Measurements from ENCODE around the gene KRT7. TPM values are rescaled to one million over a fixed set of nuclear protein-coding genes. Genes with fewer than 3 reads are reported as not detected.

The KRT7 gene
- total RNA-seq, 1 experiment from 2014 or later: 13.9 TPM

- no peak for DNase-seq
- ChIA-PET POLR2A (interaction anchor here (1.0 kb wide), 1 partner anchor 12 kb away, joined by 3 read pairs; no protein-coding TSS in a partner anchor), CTCF (no interaction called here)
- H3K9me3 Mint-ChIP-seq (ENCODE audit: unreplicated experiment): peaks cover 10% of the 10 kb centered on the region
- Histone ChIP-seq H3K4me3 (ENCODE audit: low read depth, low read length) (no peak overlapping the region), H3K4me1 (peaks cover 59% of the 10 kb centered on the region), H3K27me3 (replicated peaks; ENCODE audit: control insufficient read depth, insufficient read depth, low read length) (no peaks in the 10 kb centered on the region), H3K9me3 (no peaks in the 10 kb centered on the region), H3K36me3 (ENCODE audit: control insufficient read depth, insufficient read depth, low read length) (no peaks in the 10 kb centered on the region)
- TF ChIP-seq, protein P1, sequence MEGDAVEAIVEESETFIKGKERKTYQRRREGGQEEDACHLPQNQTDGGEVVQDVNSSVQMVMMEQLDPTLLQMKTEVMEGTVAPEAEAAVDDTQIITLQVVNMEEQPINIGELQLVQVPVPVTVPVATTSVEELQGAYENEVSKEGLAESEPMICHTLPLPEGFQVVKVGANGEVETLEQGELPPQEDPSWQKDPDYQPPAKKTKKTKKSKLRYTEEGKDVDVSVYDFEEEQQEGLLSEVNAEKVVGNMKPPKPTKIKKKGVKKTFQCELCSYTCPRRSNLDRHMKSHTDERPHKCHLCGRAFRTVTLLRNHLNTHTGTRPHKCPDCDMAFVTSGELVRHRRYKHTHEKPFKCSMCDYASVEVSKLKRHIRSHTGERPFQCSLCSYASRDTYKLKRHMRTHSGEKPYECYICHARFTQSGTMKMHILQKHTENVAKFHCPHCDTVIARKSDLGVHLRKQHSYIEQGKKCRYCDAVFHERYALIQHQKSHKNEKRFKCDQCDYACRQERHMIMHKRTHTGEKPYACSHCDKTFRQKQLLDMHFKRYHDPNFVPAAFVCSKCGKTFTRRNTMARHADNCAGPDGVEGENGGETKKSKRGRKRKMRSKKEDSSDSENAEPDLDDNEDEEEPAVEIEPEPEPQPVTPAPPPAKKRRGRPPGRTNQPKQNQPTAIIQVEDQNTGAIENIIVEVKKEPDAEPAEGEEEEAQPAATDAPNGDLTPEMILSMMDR (IDR thresholded peaks at IDR 0.05; ENCODE audit: insufficient read depth in 1 of 2, low read depth in 1 of 2, low read length in 1 of 2, severe bottlenecking in 1 of 2, unreplicated experiment in 1 of 2): no peak
- H3K4me1 Mint-ChIP-seq (ENCODE audit: low read depth, unreplicated experiment): peaks cover 46% of the 10 kb centered on the region
- no peak overlapping the region for H3K4me3 Mint-ChIP-seq (ENCODE audit: unreplicated experiment)
- BruUV-seq (replicated peaks): no TSS peak
- no peaks in the 10 kb centered on the region for H3K27me3 Mint-ChIP-seq (ENCODE audit: insufficient read depth, unreplicated experiment)
- no peaks in the 10 kb centered on the region for H3K36me3 Mint-ChIP-seq (ENCODE audit: insufficient read depth, unreplicated experiment)
- intact Hi-C loops (cut with micrococcal nuclease; ENCODE audit: unreplicated experiment): no loop called here
- H3K27ac Mint-ChIP-seq (ENCODE audit: unreplicated experiment): no peak overlapping the region
Observed at GRCh38 chr12:52227606-52228166, 5.4 kb upstream of the KRT7 start.

GRCh38 chr12:52228366-52228765, 4.7 kb upstream of the KRT7 start:
- Mint-ChIP-seq H3K36me3 (ENCODE audit: insufficient read depth, unreplicated experiment) (no peaks in the 10 kb centered on the region), H3K27me3 (ENCODE audit: insufficient read depth, unreplicated experiment) (no peaks in the 10 kb centered on the region), H3K27ac (ENCODE audit: unreplicated experiment) (no peak overlapping the region), H3K4me3 (ENCODE audit: unreplicated experiment) (no peak overlapping the region), H3K4me1 (ENCODE audit: low read depth, unreplicated experiment) (peaks cover 46% of the 10 kb centered on the region), H3K9me3 (ENCODE audit: unreplicated experiment) (peaks cover 10% of the 10 kb centered on the region)
- TF ChIP-seq, protein P1 (IDR thresholded peaks at IDR 0.05; ENCODE audit: insufficient read depth in 1 of 2, low read depth in 1 of 2, low read length in 1 of 2, severe bottlenecking in 1 of 2, unreplicated experiment in 1 of 2): no peak
- H3K36me3 ChIP-seq (ENCODE audit: control insufficient read depth, insufficient read depth, low read length): no peaks in the 10 kb centered on the region
- no peak overlapping the region for H3K4me3 ChIP-seq (ENCODE audit: low read depth, low read length)
- BruUV-seq (replicated peaks): no TSS peak
- peaks cover 59% of the 10 kb centered on the region for H3K4me1 ChIP-seq
- POLR2A ChIA-PET: no interaction called here
- no peak for DNase-seq
- CTCF ChIA-PET: no interaction called here
- H3K9me3 ChIP-seq: no peaks in the 10 kb centered on the region
- H3K27me3 ChIP-seq (replicated peaks; ENCODE audit: control insufficient read depth, insufficient read depth, low read length): no peaks in the 10 kb centered on the region
- intact Hi-C loops (cut with micrococcal nuclease; ENCODE audit: unreplicated experiment): no loop called here

GRCh38 chr12:52228931-52229330, 4.1 kb upstream of the KRT7 start:
- no TSS peak for BruUV-seq (replicated peaks)
- intact Hi-C loops (cut with micrococcal nuclease; ENCODE audit: unreplicated experiment): no loop called here
- Mint-ChIP-seq H3K4me1 (ENCODE audit: low read depth, unreplicated experiment) (peaks cover 46% of the 10 kb centered on the region), H3K4me3 (ENCODE audit: unreplicated experiment) (no peak overlapping the region), H3K27ac (ENCODE audit: unreplicated experiment) (no peak overlapping the region), H3K36me3 (ENCODE audit: insufficient read depth, unreplicated experiment) (no peaks in the 10 kb centered on the region), H3K9me3 (ENCODE audit: unreplicated experiment) (peaks cover 10% of the 10 kb centered on the region), H3K27me3 (ENCODE audit: insufficient read depth, unreplicated experiment) (no peaks in the 10 kb centered on the region)
- H3K4me3 ChIP-seq (ENCODE audit: low read depth, low read length): no peak overlapping the region
- H3K9me3 ChIP-seq: no peaks in the 10 kb centered on the region
- TF ChIP-seq, protein P1 (IDR thresholded peaks at IDR 0.05; ENCODE audit: insufficient read depth in 1 of 2, low read depth in 1 of 2, low read length in 1 of 2, severe bottlenecking in 1 of 2, unreplicated experiment in 1 of 2): no peak
- H3K36me3 ChIP-seq (ENCODE audit: control insufficient read depth, insufficient read depth, low read length): no peaks in the 10 kb centered on the region
- no peak for DNase-seq
- peaks cover 58% of the 10 kb centered on the region for H3K4me1 ChIP-seq
- H3K27me3 ChIP-seq (replicated peaks; ENCODE audit: control insufficient read depth, insufficient read depth, low read length): no peaks in the 10 kb centered on the region
- ChIA-PET CTCF (no interaction called here), POLR2A (interaction anchor here (0.5 kb wide), 1 partner anchor 331 kb away, joined by 4 read pairs; no protein-coding TSS in a partner anchor)
